ENCODE data around the gene CCZ1B. TPM values are rescaled to one million over a fixed set of nuclear protein-coding genes. Genes with fewer than 3 reads are reported as not detected.
A peak's percentile ranks its signal among the peaks of the same experiment; 100 is the strongest.
"Not testable (repeated sequence)": the region's sequence is repeated elsewhere in the genome, so short reads cannot be mapped to it uniquely, and the experiment has no call there.

CCZ1B gene
- total RNA-seq, 4 donors from 2014 or later, result 20.8 to 112 (median 42.7) TPM

DNA sequence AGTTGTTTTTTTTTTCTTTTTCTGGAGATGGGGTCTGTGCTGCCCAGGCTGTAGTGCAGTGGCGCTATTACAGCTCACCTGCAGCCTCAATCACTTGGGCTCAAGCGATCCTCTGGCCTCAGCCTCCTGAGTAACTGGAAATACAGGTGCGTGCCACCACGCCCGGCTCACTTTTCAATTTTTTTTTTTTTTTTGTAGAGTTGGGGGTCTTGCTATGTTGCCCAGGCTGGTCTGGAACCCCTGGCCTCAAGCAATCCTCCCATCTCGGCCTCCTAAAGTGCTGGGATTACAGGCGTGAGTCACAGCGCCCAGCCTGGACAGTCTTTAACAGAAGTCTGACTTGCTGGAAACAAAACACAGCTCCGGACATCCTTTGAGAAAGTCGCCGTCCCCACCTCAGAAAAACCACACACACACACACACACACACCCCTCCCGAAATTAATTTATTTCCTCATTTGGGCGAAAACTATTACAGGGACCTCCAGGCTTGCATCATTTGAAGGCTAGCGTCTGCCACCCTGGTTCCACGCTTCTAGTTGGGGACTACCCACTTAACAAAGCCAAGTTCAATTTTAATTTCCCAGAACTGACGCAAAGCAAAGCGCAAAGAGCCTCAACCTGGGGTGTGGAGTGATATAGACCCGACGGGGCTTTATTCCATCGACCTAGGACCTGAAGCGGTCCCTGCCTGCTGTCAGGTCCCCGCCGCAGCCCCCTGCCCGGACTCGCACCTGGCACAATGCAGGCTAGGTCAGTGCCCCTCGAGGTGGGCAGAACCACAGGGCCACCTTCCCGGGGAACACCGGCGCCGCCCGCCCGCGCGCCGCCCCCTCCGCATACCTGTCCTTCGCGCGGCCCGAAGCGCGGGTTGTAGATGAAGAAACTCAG lies 594 bp downstream of the CCZ1B start:
- DNase-seq (ENCODE audit: low spot score in 2 of 2); H3K27me3 ChIP-seq; H3K9me3 ChIP-seq; H3K27ac ChIP-seq; H3K4me1 ChIP-seq: not testable (repeated sequence)
- peaks cover 11% of the 10 kb centered on the region for H3K36me3 ChIP-seq
- 40% methylated on average over 14 of the region's 42 CpGs for WGBS
- peak overlapping the region; percentile 52 for H3K4me3 ChIP-seq

GRCh38 chr7:6821622-6822021 lies 4.5 kb downstream of the CCZ1B start:
- H3K27me3 ChIP-seq; H3K27ac ChIP-seq; H3K4me3 ChIP-seq; H3K9me3 ChIP-seq; H3K4me1 ChIP-seq; DNase-seq (ENCODE audit: low spot score in 2 of 2): not testable (repeated sequence)
- WGBS, result 76% methylated on average over 6 of the region's 6 CpGs
- H3K36me3 ChIP-seq, result peaks cover 32% of the 10 kb centered on the region

- H3K4me1 ChIP-seq; H3K27ac ChIP-seq; H3K4me3 ChIP-seq; H3K9me3 ChIP-seq; H3K27me3 ChIP-seq; DNase-seq (ENCODE audit: low spot score in 2 of 2): not testable (repeated sequence)
- WGBS, result 90% methylated on average over 7 of the region's 7 CpGs
- H3K36me3 ChIP-seq, result peaks cover 38% of the 10 kb centered on the region
Measured at GRCh38 chr7:6815470-6815869, 10.6 kb downstream of the CCZ1B start.

DNA sequence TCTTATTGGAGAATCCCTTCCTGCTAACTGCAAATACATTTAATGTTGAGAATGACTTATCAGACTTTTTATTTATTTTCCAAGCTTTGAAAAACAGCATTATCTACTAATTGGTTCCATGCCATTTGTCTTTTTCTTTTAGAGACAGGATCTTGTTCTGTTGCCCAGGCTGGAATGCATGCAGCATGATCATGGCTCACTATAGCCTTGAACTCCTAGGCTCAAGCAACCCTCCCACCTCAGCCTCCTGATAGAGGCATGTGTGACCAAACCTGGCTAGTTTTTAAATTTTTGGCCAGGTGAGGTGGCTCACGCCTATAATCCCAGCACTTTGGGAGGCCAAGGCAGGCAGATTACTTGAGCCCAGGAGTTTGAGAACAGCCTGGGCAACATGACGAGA lies 13.1 kb downstream of the CCZ1B start:
- H3K27ac ChIP-seq; H3K4me3 ChIP-seq; H3K27me3 ChIP-seq; DNase-seq (ENCODE audit: low spot score in 2 of 2); H3K9me3 ChIP-seq; H3K4me1 ChIP-seq: not testable (repeated sequence)
- H3K36me3 ChIP-seq, result peaks cover 33% of the 10 kb centered on the region
- WGBS, result 95% methylated on average over 2 of the region's 2 CpGs

DNA sequence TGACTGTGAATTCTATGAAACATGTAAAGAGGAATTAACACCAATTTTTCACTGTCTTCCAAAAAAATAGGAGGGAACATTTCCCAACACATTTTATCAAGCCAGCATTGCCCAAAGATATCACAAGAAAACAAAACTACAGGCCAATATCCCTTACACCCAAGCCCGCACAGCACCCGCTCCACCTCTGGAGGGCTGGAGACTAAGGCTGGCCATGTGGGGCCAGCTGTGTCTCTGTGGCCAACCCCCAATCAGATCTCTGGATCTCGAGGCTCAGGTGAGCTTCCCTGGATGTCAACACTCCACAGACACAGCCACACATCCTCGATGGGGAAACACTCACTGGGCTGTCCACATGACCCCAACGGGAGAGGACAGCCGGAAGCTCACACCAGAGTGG lies 18.1 kb downstream of the CCZ1B start:
- H3K4me3 ChIP-seq; DNase-seq (ENCODE audit: low spot score in 2 of 2); H3K4me1 ChIP-seq; H3K27ac ChIP-seq; H3K27me3 ChIP-seq; H3K9me3 ChIP-seq: not testable (repeated sequence)
- WGBS, result no CpG with 5 or more reads among the region's 6 CpGs
- peaks cover 10% of the 10 kb centered on the region for H3K36me3 ChIP-seq

DNA sequence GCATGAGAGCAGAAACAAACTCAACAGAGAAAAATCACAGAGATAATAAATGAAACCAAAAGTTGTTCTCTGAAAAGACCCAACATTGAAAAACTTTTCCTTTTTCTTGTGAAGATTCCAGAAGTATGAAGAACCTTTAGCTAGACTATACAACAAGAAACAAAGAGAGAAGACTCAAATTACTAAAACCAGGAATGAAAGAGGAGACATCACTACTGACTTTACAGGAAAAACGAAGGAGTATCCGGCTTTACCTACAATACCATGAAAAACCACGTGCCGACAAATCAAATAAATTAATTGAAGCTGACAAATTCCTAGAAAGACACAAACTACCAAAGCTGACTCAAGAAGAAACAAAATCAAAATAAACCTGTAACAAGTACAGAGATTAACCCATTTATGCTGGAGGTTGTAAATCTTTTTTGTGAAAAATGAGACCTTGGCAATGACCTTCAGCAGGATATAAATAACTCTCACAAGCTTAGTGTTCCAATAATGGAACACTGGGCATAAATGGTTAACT lies 18.6 kb downstream of the CCZ1B start:
- not testable (repeated sequence) for H3K27ac ChIP-seq; DNase-seq (ENCODE audit: low spot score in 2 of 2); H3K4me3 ChIP-seq; H3K9me3 ChIP-seq; H3K4me1 ChIP-seq; H3K27me3 ChIP-seq; H3K36me3 ChIP-seq
- 89% methylated on average over 3 of the region's 4 CpGs for WGBS

DNA sequence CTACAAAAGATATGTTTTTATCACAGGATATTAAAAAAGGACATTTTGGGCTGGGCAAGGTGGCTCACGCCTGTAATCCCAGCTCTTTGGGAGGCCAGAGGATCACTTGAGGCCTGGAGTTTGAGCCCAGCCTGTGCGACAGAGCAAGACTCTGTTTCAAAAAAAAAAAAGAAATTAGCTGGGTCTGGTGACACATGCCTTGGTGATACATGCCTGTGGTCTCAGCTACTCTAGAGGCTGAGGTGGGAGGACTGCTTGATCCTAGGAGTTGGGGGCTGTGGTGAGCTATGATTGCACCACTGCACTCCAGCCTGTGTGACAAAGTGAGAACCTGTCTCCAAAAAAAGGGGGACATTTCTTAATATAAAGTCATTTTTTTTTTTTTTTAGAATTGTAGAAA lies 25.7 kb downstream of the CCZ1B start:
- not testable (repeated sequence) for DNase-seq (ENCODE audit: low spot score in 2 of 2); H3K27ac ChIP-seq; H3K36me3 ChIP-seq; H3K4me1 ChIP-seq; H3K4me3 ChIP-seq; H3K9me3 ChIP-seq; H3K27me3 ChIP-seq
- WGBS, result no CpG with 5 or more reads among the region's 2 CpGs

GRCh38 chr7:6799887-6800286 lies 26.2 kb downstream of the CCZ1B start:
- H3K4me1 ChIP-seq, H3K9me3 ChIP-seq: not testable (repeated sequence)
- no CpG with 5 or more reads among the region's 12 CpGs for WGBS

GRCh38 chr7:6798047-6798446 lies 28.0 kb downstream of the CCZ1B start:
- H3K9me3 ChIP-seq; H3K4me3 ChIP-seq; H3K27me3 ChIP-seq; DNase-seq (ENCODE audit: low spot score in 2 of 2); H3K4me1 ChIP-seq; H3K27ac ChIP-seq; H3K36me3 ChIP-seq: not testable (repeated sequence)
- WGBS, result no CpG with 5 or more reads among the region's 8 CpGs

More at GRCh38 chr7:6799887-6800286, 26.2 kb downstream of the CCZ1B start:
- DNase-seq (ENCODE audit: low spot score in 2 of 2); H3K4me3 ChIP-seq; H3K27me3 ChIP-seq; H3K27ac ChIP-seq; H3K36me3 ChIP-seq: not testable (repeated sequence)

DNA sequence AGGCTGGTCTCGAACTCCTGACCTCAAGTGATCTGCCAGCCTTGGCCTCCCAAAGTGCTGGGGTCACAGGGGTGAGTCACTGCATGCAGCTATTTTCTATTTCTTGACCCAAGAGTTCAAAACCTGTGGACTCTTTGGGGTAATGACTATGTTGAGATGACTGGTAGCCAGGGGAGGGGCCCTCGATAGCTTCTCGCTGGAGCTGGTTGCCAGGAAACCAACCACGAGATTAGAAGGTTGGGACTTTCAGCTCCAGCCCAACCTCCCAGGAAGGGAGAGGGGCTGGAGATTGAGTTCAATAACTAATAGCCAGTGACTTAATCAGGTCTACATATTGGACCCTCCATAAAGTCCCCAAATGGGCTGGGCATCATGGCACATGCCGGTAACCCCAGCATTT lies 28.9 kb downstream of the CCZ1B start:
- not testable (repeated sequence) for H3K4me3 ChIP-seq; H3K36me3 ChIP-seq; H3K4me1 ChIP-seq; H3K27ac ChIP-seq; H3K9me3 ChIP-seq; H3K27me3 ChIP-seq; DNase-seq (ENCODE audit: low spot score in 2 of 2)
- 86% methylated on average over 5 of the region's 5 CpGs for WGBS

GRCh38 chr7:6794276-6794675 lies 31.8 kb downstream of the CCZ1B start:
- H3K36me3 ChIP-seq; H3K27me3 ChIP-seq; H3K27ac ChIP-seq; H3K4me1 ChIP-seq; DNase-seq (ENCODE audit: low spot score in 2 of 2); H3K4me3 ChIP-seq; H3K9me3 ChIP-seq: not testable (repeated sequence)
- 92% methylated on average over 2 of the region's 11 CpGs for WGBS

- not testable (repeated sequence) for H3K4me3 ChIP-seq; DNase-seq (ENCODE audit: low spot score in 2 of 2); H3K36me3 ChIP-seq; H3K9me3 ChIP-seq; H3K27ac ChIP-seq; H3K27me3 ChIP-seq; H3K4me1 ChIP-seq
- 51% methylated on average over 9 of the region's 15 CpGs for WGBS
Measured at GRCh38 chr7:6792113-6792872, 33.8 kb downstream of the CCZ1B start.

DNA sequence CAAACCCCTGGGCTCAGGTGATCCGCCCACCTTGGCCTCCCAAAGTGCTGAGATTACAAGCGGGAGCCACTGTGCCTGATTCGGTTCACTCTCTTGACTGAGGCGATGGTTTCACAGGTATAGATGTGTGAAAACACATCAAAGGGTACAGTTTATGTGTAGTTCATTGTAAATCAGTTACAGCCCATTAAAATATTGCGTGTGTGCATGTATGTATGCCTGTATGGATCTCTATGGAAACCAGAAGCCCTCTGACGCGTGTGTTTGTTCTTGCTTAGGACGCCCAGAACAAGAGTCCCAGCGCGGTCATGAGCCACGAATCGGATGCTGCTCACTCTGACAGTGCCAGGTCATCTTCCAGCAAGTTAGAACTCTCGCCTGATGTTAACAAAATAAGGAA lies 36.7 kb downstream of the CCZ1B start:
- H3K4me1 ChIP-seq; H3K36me3 ChIP-seq; H3K9me3 ChIP-seq; H3K4me3 ChIP-seq; H3K27ac ChIP-seq; H3K27me3 ChIP-seq; DNase-seq (ENCODE audit: low spot score in 2 of 2): not testable (repeated sequence)
- WGBS, result no CpG with 5 or more reads among the region's 13 CpGs

DNA sequence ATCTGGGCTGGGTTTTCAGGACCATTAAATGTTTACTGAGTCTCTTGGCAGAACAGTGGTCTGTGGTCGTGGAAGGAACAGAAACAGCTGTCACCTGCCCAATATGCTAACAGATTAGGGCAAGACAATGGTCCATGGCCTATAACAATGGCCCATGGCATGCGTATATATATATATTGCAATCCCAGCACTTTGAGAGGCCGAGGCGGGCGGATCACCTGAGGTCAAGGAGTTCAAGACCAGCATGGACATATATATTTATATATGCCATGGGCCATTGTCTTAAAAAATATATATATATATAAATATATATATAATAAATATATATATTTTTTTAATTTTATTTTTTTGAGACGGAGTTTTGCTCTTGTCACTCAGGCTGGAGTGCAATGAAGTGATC lies 44.5 kb downstream of the CCZ1B start:
- not testable (repeated sequence) for DNase-seq (ENCODE audit: low spot score in 2 of 2); H3K4me3 ChIP-seq; H3K27me3 ChIP-seq; H3K27ac ChIP-seq; H3K36me3 ChIP-seq; H3K4me1 ChIP-seq; H3K9me3 ChIP-seq
- 91% methylated on average over 6 of the region's 6 CpGs for WGBS

Data from suprapubic skin (tissue), 4 donors.